ENCODE data around the gene IL10.

GRCh38 chr1:206739411-206740076 is 32.8 kb downstream of the IL10 start:
- TF ChIP-seq CTCF (conservative IDR thresholded peaks at IDR 0.05; ENCODE audit: low read length), result no peak
- TF ChIP-seq EZH2phosphoT487 (IDR thresholded peaks at IDR 0.05; ENCODE audit: borderline replicate concordance, low read depth, low read length), result no peak
